Neural cell (in vitro differentiated cells): ENCODE results near the gene TMEM272. TPM values are rescaled to one million over a fixed set of nuclear protein-coding genes. Genes with fewer than 3 reads are reported as not detected.

ENCODE experiments used
- H2AFZ ChIP-seq: fragments of 200-600, 300-800 bp; sonication (generic), shearing (Covaris generic); 2 replicates; pipeline ENCODE4 v1.6.0; 2014; ENCODE audit warnings: low read depth, mild to moderate bottlenecking, antibody characterized with exemption, low read length, moderate library complexity
- H3F3A ChIP-seq: fragments of 200-600 bp; shearing (Covaris generic); 2 replicates; pipeline ENCODE4 v1.6.1; 2016; ENCODE audit warnings: mild to moderate bottlenecking, moderate library complexity, mixed read lengths, antibody characterized with exemption, low read length; ENCODE audit not compliant: insufficient read depth, poor library complexity, severe bottlenecking
- H3K27ac ChIP-seq: fragments of 200-600, 300-800 bp; sonication (generic), shearing (Covaris generic); 2 replicates; pipeline ENCODE4 v1.5.1; 2014; ENCODE audit warnings: mild to moderate bottlenecking, low read length, moderate library complexity
- H3K27me3 ChIP-seq: fragments of 300-800, 200-600 bp; sonication (generic), shearing (Covaris generic); 2 replicates; pipeline ENCODE4 v1.6.0; 2014; ENCODE audit warnings: mild to moderate bottlenecking, low read depth, low read length, moderate library complexity; ENCODE audit not compliant: insufficient read depth
- H3K36me3 ChIP-seq: fragments of 300-800, 200-600 bp; sonication (generic), shearing (Covaris generic); 2 replicates; pipeline ENCODE4 v1.5.1; 2014; ENCODE audit warnings: mild to moderate bottlenecking, antibody characterized with exemption, low read length, moderate library complexity; ENCODE audit not compliant: insufficient read depth
- H3K4me2 ChIP-seq: fragments of 300-800, 200-600 bp; sonication (generic), shearing (Covaris generic); 2 replicates; pipeline ENCODE4 v1.6.0; 2014; ENCODE audit warnings: mild to moderate bottlenecking, low read length
- H3K4me3 ChIP-seq: fragments of 300-800, 200-600 bp; sonication (generic), shearing (Covaris generic); 2 replicates; pipeline ENCODE4 v1.5.1; 2014; ENCODE audit warnings: mild to moderate bottlenecking, low read length, moderate library complexity
- H3K79me2 ChIP-seq: fragments of 200-600 bp; shearing (Covaris generic); replicated peaks from 2 replicates; pipeline ENCODE4 v1.6.0; 2014; ENCODE audit warnings: mild to moderate bottlenecking, low read length, moderate library complexity; ENCODE audit not compliant: insufficient read depth
- H3K9ac ChIP-seq: fragments of 300-800, 200-600 bp; sonication (generic), shearing (Covaris generic); 2 replicates; pipeline ENCODE4 v1.6.1; 2016; ENCODE audit warnings: mild to moderate bottlenecking, low read length, mixed read lengths
- H3K9me2 ChIP-seq: fragments of 200-600 bp; shearing (Covaris generic); 2 replicates; pipeline ENCODE4 v1.6.1; 2016; ENCODE audit warnings: mild to moderate bottlenecking, low read length, mixed read lengths; ENCODE audit not compliant: insufficient read depth
- H3K9me3 ChIP-seq: fragments of 200-600, 300-800 bp; sonication (generic), shearing (Covaris generic); 2 replicates; pipeline ENCODE4 v1.6.1; 2016; ENCODE audit warnings: mild to moderate bottlenecking, mixed run types, low read length, moderate library complexity, mixed read lengths
- H4K20me1 ChIP-seq: fragments of 200-600 bp; shearing (Covaris generic); 2 replicates; pipeline ENCODE4 v1.6.1; 2016; ENCODE audit warnings: mild to moderate bottlenecking, mixed run types; ENCODE audit not compliant: insufficient read depth
- EP300 ChIP-seq: fragments of 450-650 bp; conservative IDR thresholded peaks from 2 replicates; pipeline ENCODE4 v1.6.1; 2014; ENCODE audit warnings: antibody characterized with exemption, mild to moderate bottlenecking, moderate library complexity; ENCODE audit not compliant: poor library complexity, severe bottlenecking
- EZH2 ChIP-seq: fragments of 200-600, 300-800 bp; shearing (Covaris generic), sonication (generic); IDR thresholded peaks from 2 replicates; pipeline ENCODE4 v1.6.1; 2014; ENCODE audit warnings: antibody characterized with exemption, low read length, borderline replicate concordance, mild to moderate bottlenecking; ENCODE audit not compliant: insufficient read depth, poor library complexity, severe bottlenecking
- MXI1 ChIP-seq: fragments of 450-650 bp; conservative IDR thresholded peaks from 2 replicates; pipeline ENCODE4 v1.6.1; 2014; ENCODE audit warnings: antibody characterized with exemption, mild to moderate bottlenecking; ENCODE audit not compliant: poor library complexity, severe bottlenecking
- POLR2AphosphoS5 ChIP-seq: IDR thresholded peaks from 2 replicates; pipeline ENCODE4 v1.6.1; 2012
- RAD21 ChIP-seq: fragments of 450-650 bp; conservative IDR thresholded peaks from 2 replicates; pipeline ENCODE4 v1.6.1; 2014; ENCODE audit warnings: antibody characterized with exemption, mild to moderate bottlenecking, moderate library complexity
- SMC3 ChIP-seq: fragments of 450-650 bp; conservative IDR thresholded peaks from 2 replicates; pipeline ENCODE4 v1.6.1; 2014; ENCODE audit warnings: antibody characterized with exemption, mild to moderate bottlenecking, moderate library complexity; ENCODE audit not compliant: poor library complexity
- TAF1 ChIP-seq: IDR thresholded peaks from 2 replicates; pipeline ENCODE4 v1.6.1; 2012; ENCODE audit warnings: low read depth
- polyA plus RNA-seq: library from polyadenylated mRNA; depleted of rRNA; stranded (reverse); fragments of >200 nt; gene quantifications from 2 replicates; pipeline ENCODE4 v1.2.3, GENCODE V29; 2014
- TF ChIP-seq, protein P1 (sequence below): IDR thresholded peaks from 2 replicates; pipeline ENCODE4 v1.6.1; 2012; ENCODE audit warnings: borderline replicate concordance
- TF ChIP-seq, protein P2 (sequence below): fragments of 450-650 bp; IDR thresholded peaks from 2 replicates; pipeline ENCODE4 v1.5.1; 2014; ENCODE audit warnings: antibody characterized with exemption, mild to moderate bottlenecking, moderate library complexity; ENCODE audit not compliant: poor library complexity, severe bottlenecking

TMEM272 gene
- polyA plus RNA-seq, 1 donor from 2014 or later: 0.77 TPM

DNA sequence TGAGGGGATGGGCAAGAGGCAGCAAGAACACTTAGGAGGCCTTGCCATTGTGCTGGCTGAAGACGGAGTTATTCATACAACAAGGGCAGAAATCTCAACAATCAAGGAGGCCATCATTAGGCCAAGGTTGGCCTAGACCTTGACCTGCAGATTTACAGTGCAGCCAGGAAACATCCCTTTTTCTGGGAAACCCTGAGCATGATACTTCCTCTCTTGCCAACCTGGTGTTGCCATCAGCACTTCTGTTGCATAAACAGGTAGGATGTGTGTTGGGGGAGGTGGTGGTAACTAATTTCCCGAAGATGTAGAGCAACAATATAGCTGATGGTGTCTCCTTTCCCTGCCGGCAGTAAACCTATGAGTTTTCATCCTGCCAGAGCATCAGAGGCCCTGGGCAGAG is 8.0 kb downstream of the TMEM272 start:
- H3K4me2 ChIP-seq: no peak overlapping the region
- H4K20me1 ChIP-seq: no peaks in the 10 kb centered on the region
- H3F3A ChIP-seq: no peaks in the 10 kb centered on the region
- no peaks in the 10 kb centered on the region for H3K36me3 ChIP-seq
- no peaks in the 10 kb centered on the region for H3K9me2 ChIP-seq
- H3K27ac ChIP-seq: no peak overlapping the region
- no peak overlapping the region for H3K4me3 ChIP-seq
- no peak overlapping the region for H3K9ac ChIP-seq
- no peaks in the 10 kb centered on the region for H3K27me3 ChIP-seq
- TF ChIP-seq SMC3 (no peak), MXI1 (no peak), POLR2AphosphoS5 (no peak), TAF1 (no peak), RAD21 (no peak), EZH2 (no peak), EP300 (no peak)
- TF ChIP-seq, protein P1, sequence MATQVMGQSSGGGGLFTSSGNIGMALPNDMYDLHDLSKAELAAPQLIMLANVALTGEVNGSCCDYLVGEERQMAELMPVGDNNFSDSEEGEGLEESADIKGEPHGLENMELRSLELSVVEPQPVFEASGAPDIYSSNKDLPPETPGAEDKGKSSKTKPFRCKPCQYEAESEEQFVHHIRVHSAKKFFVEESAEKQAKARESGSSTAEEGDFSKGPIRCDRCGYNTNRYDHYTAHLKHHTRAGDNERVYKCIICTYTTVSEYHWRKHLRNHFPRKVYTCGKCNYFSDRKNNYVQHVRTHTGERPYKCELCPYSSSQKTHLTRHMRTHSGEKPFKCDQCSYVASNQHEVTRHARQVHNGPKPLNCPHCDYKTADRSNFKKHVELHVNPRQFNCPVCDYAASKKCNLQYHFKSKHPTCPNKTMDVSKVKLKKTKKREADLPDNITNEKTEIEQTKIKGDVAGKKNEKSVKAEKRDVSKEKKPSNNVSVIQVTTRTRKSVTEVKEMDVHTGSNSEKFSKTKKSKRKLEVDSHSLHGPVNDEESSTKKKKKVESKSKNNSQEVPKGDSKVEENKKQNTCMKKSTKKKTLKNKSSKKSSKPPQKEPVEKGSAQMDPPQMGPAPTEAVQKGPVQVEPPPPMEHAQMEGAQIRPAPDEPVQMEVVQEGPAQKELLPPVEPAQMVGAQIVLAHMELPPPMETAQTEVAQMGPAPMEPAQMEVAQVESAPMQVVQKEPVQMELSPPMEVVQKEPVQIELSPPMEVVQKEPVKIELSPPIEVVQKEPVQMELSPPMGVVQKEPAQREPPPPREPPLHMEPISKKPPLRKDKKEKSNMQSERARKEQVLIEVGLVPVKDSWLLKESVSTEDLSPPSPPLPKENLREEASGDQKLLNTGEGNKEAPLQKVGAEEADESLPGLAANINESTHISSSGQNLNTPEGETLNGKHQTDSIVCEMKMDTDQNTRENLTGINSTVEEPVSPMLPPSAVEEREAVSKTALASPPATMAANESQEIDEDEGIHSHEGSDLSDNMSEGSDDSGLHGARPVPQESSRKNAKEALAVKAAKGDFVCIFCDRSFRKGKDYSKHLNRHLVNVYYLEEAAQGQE: no peak
- TF ChIP-seq, protein P2, sequence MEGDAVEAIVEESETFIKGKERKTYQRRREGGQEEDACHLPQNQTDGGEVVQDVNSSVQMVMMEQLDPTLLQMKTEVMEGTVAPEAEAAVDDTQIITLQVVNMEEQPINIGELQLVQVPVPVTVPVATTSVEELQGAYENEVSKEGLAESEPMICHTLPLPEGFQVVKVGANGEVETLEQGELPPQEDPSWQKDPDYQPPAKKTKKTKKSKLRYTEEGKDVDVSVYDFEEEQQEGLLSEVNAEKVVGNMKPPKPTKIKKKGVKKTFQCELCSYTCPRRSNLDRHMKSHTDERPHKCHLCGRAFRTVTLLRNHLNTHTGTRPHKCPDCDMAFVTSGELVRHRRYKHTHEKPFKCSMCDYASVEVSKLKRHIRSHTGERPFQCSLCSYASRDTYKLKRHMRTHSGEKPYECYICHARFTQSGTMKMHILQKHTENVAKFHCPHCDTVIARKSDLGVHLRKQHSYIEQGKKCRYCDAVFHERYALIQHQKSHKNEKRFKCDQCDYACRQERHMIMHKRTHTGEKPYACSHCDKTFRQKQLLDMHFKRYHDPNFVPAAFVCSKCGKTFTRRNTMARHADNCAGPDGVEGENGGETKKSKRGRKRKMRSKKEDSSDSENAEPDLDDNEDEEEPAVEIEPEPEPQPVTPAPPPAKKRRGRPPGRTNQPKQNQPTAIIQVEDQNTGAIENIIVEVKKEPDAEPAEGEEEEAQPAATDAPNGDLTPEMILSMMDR: no peak
- no peaks in the 10 kb centered on the region for H3K9me3 ChIP-seq
- H2AFZ ChIP-seq: no peak overlapping the region
- no peaks in the 10 kb centered on the region for H3K79me2 ChIP-seq

DNA sequence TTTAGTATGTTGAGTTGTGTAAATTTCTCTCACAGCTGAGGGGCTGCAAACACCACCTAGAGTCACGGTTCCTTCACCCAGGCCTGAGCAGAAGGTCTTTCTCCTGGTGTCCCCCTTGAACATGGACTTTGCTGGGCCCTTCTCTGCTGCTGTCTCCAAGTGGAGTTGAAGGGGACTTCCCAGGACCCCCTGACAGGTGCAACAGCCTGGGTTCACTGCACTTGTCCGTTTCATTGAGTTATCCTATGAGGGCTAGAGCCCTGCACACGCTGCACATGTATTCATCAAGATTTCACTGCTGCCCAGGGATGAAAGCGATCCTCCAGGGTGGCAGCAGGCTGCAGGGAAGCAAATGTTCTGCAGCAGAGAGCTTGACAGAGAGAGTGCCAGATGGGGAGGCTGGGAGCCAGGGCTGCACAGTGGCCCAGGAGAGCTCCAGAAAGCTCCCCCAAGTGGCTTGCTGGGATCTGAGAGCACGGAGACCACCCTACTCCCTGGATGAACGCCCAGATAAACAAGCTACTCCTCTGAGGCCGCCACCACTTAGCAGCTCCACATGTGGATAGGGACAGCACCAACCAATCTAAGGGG is 10.3 kb downstream of the TMEM272 start:
- Histone ChIP-seq H3K4me2 (no peak overlapping the region), H3K4me3 (no peak overlapping the region), H3K27ac (no peak overlapping the region), H3K79me2 (no peaks in the 10 kb centered on the region), H3K36me3 (no peaks in the 10 kb centered on the region), H3K27me3 (no peaks in the 10 kb centered on the region), H3F3A (no peaks in the 10 kb centered on the region), H3K9me3 (no peaks in the 10 kb centered on the region), H2AFZ (no peak overlapping the region), H4K20me1 (no peaks in the 10 kb centered on the region), H3K9ac (no peak overlapping the region), H3K9me2 (no peaks in the 10 kb centered on the region)
- TF ChIP-seq EP300: no peak
- TF ChIP-seq, protein P1: no peak
- no peak for TF ChIP-seq POLR2AphosphoS5
- TF ChIP-seq, protein P2: no peak
- no peak for TF ChIP-seq MXI1
- no peak for TF ChIP-seq TAF1
- no peak for TF ChIP-seq RAD21
- no peak for TF ChIP-seq EZH2
- TF ChIP-seq SMC3: no peak
